GM18508 (cell line): ENCODE measurements around the gene SRRM2.

Source experiments
- ATAC-seq: cut with Tn5 transposase; IDR thresholded peaks from one replicate; pipeline ENCODE4 v1.9.1; 2021; ENCODE audit warnings: moderate number of reproducible peaks; ENCODE audit not compliant: insufficient read depth, unreplicated experiment

The SRRM2 gene

GRCh38 chr16:2817340-2818271 lies 65.2 kb downstream of the SRRM2 start:
- no peak for ATAC-seq

GRCh38 chr16:2818272-2818876 lies 65.9 kb downstream of the SRRM2 start:
- no peak for ATAC-seq

GRCh38 chr16:2819179-2819938 lies 66.9 kb downstream of the SRRM2 start:
- ATAC-seq = no peak

GRCh38 chr16:2819939-2820835 lies 67.7 kb downstream of the SRRM2 start:
- no peak for ATAC-seq
